ENCODE data around the gene CPLX3. TPM values are rescaled to one million over a fixed set of nuclear protein-coding genes. Genes with fewer than 3 reads are reported as not detected.

Gene CPLX3
- total RNA-seq, 1 experiment from 2014 or later = not detected

DNA sequence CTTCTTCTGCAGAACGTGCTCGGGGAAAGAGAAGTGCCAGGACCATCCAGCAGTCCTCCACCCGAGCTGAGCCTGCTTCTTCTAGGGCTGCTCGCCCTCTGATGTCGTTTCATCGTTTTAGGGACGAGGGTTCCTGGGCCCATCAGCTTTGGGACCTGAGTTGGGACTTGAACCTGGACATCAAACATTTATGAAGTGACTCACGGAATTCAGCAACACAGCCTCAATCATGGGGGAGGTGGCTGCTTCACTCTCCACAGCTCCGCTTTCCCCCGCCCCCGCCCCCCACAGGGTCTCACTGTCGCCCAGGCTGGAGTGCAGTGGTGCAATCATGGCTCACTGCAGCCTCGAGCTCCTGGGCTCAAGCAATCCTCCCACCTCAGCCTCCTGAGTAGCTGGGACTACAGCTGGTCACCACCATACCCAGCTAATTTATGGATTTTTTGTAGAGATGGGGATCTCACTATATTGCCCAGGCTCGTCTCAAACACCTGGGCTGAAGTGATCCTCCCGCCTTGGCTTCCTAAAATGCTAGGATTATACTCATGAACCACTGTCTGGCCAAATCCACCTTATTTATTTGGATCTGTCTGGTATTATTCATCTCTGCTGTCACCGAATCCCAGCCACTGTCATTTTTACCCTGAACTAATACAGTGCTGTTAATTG lies 47.5 kb downstream of the CPLX3 start:
- Mint-ChIP-seq H3K36me3 (ENCODE audit: insufficient read depth in 1 of 3, low read depth in 3 of 3) (peaks cover 0 to 14% (median 2%) of the 10 kb centered on the region in 3 experiments; a peak in 5 of 7 replicates), H3K27ac (peak overlapping the region in 2 of 3 experiments; percentile 63 to 95; a peak in 2 of 7 replicates), H3K27me3 (ENCODE audit: low read depth) (peaks cover 2% of the 10 kb centered on the region; the same call in 1 of the 2 replicates), H3K4me3 (peak overlapping the region; percentile 89 to 92), H3K9me3 (no peaks in the 10 kb centered on the region), H3K4me1 (peaks cover 14 to 17% of the 10 kb centered on the region in 2 experiments)
- Histone ChIP-seq H3K79me1 (ENCODE audit: insufficient read depth, low read depth, low read length, poor library complexity, severe bottlenecking) (peaks cover 2% of the 10 kb centered on the region), H2BK12ac (ENCODE audit: insufficient read length, low read depth, low read length) (no peak overlapping the region), H2AK5ac (ENCODE audit: insufficient read length, low read length) (no peak overlapping the region), H3K9me3 (ENCODE audit: control insufficient read depth, low read depth, low read length) (no peaks in the 10 kb centered on the region), H3K4ac (ENCODE audit: low read depth, low read length) (no peak overlapping the region), H2BK15ac (ENCODE audit: low read depth, low read length) (no peak overlapping the region), H4K91ac (ENCODE audit: insufficient read length, low read depth, low read length) (no peak overlapping the region), H3K79me2 (ENCODE audit: insufficient read depth, low read length) (peaks cover 11% of the 10 kb centered on the region; the same call in 1 of the 2 replicates), H3K27me3 (ENCODE audit: insufficient read depth, low read length) (no peaks in the 10 kb centered on the region), H3K9ac (ENCODE audit: extremely low read depth, insufficient read length, low read length) (no peak overlapping the region), H2BK20ac (ENCODE audit: low read depth, low read length, poor library complexity, severe bottlenecking) (no peak overlapping the region), H4K5ac (ENCODE audit: insufficient read length, low read depth, low read length) (no peak overlapping the region), H3K4me1 (ENCODE audit: insufficient read depth, low read length) (no peaks in the 10 kb centered on the region), H3K23ac (ENCODE audit: insufficient read length, low read depth, low read length) (no peak overlapping the region), H3K56ac (ENCODE audit: insufficient read length, low read depth, low read length) (no peak overlapping the region), H2BK5ac (ENCODE audit: insufficient read length, low read length) (no peak overlapping the region), H3K27ac (ENCODE audit: insufficient read length, low read depth, low read length) (no peak overlapping the region), H3K23me2 (ENCODE audit: insufficient read length, low read depth, low read length, poor library complexity, severe bottlenecking) (peaks cover 12% of the 10 kb centered on the region), H3K14ac (ENCODE audit: insufficient read depth, low read length) (no peak overlapping the region), H3K4me2 (ENCODE audit: insufficient read depth, insufficient read length, low read length) (peak overlapping the region; percentile 83), H3T11ph (ENCODE audit: low read length) (no peak overlapping the region), H3K18ac (ENCODE audit: insufficient read length, low read depth, low read length) (no peak overlapping the region), H4K8ac (replicated peaks; ENCODE audit: insufficient read length, low read depth, low read length) (no peak overlapping the region), H2BK120ac (ENCODE audit: low read depth, low read length, poor library complexity, severe bottlenecking) (no peak overlapping the region), H2AFZ (ENCODE audit: low read length) (peak overlapping the region; percentile 4), H4K20me1 (ENCODE audit: control insufficient read depth, insufficient read depth, insufficient read length) (no peaks in the 10 kb centered on the region)
- no CpG with 5 or more reads among the region's 16 CpGs for WGBS (ENCODE audit: extremely low coverage, insufficient read length, low lambda C conversion rate)
- DNase-seq = no peak
- TF ChIP-seq, protein P1, sequence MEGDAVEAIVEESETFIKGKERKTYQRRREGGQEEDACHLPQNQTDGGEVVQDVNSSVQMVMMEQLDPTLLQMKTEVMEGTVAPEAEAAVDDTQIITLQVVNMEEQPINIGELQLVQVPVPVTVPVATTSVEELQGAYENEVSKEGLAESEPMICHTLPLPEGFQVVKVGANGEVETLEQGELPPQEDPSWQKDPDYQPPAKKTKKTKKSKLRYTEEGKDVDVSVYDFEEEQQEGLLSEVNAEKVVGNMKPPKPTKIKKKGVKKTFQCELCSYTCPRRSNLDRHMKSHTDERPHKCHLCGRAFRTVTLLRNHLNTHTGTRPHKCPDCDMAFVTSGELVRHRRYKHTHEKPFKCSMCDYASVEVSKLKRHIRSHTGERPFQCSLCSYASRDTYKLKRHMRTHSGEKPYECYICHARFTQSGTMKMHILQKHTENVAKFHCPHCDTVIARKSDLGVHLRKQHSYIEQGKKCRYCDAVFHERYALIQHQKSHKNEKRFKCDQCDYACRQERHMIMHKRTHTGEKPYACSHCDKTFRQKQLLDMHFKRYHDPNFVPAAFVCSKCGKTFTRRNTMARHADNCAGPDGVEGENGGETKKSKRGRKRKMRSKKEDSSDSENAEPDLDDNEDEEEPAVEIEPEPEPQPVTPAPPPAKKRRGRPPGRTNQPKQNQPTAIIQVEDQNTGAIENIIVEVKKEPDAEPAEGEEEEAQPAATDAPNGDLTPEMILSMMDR (conservative IDR thresholded peaks at IDR 0.05) = no peak

Measured in H9 (cell line).